IgD-negative memory B cell (primary cell): ENCODE data around the gene OR14A16. TPM values are rescaled to one million over a fixed set of nuclear protein-coding genes. Genes with fewer than 3 reads are reported as not detected.

Experiments used
- H3K27ac Mint-ChIP-seq, 3 donors: one replicate each; pipeline ENCODE4 v1.8.0; 2020 to 2022; ENCODE audit warnings: mild to moderate bottlenecking in 3 of 3, mixed read lengths in 3 of 3, moderate library complexity in 1 of 3
- H3K27me3 Mint-ChIP-seq: one replicate; pipeline ENCODE4 v1.8.0; 2021; ENCODE audit warnings: mixed read lengths
- H3K36me3 Mint-ChIP-seq: one replicate; pipeline ENCODE4 v1.8.0; 2020; ENCODE audit warnings: mild to moderate bottlenecking, mixed read lengths
- H3K4me1 Mint-ChIP-seq, 3 donors: one replicate each; pipeline ENCODE4 v1.8.0; 2020 to 2022; ENCODE audit warnings: mixed read lengths in 3 of 3, mild to moderate bottlenecking in 1 of 3
- H3K4me3 Mint-ChIP-seq, 4 donors: one replicate each; pipeline ENCODE4 v1.8.0; 2020 to 2022; ENCODE audit warnings: mild to moderate bottlenecking in 4 of 4, mixed read lengths in 4 of 4, moderate library complexity in 3 of 4
- H3K9me3 Mint-ChIP-seq, 3 donors: one replicate each; pipeline ENCODE4 v1.8.0; 2020 to 2021; ENCODE audit warnings: mixed read lengths in 3 of 3, mild to moderate bottlenecking in 1 of 3
- polyA plus RNA-seq: library from polyadenylated mRNA; unstranded; fragments of 300-500 nt; fragmentation: Illumina TruSeq; gene quantifications from one replicate; pipeline ENCODE4 v1.2.3, GENCODE V29; 2021

The OR14A16 gene
- polyA plus RNA-seq = not detected

- H3K27me3 Mint-ChIP-seq = no peaks in the 10 kb centered on the region
- H3K9me3 Mint-ChIP-seq = peaks cover 0 to 3% (median 0%) of the 10 kb centered on the region in 3 donors
- no peaks in the 10 kb centered on the region for H3K36me3 Mint-ChIP-seq
- H3K4me1 Mint-ChIP-seq = peaks cover 4 to 10% (median 10%) of the 10 kb centered on the region in 3 donors
- peak within 1 kb of the TSS in 1 of 4 donors; percentile 59 for H3K4me3 Mint-ChIP-seq
- H3K27ac Mint-ChIP-seq = peak within 1 kb of the TSS in 1 of 3 donors; percentile 29
Observed at GRCh38 chr1:247824023-247824422, at the start of gene OR14A16. OR14A16 (minus strand) TSS chr1:247824119; CDS start chr1:247815729, 8,390 bp downstream.

GRCh38 chr1:247865416-247865815 is 41.5 kb upstream of the OR14A16 start:
- Mint-ChIP-seq H3K9me3 (peaks cover 0 to 5% (median 0%) of the 10 kb centered on the region in 3 donors), H3K4me3 (no peak overlapping the region), H3K4me1 (no peaks in the 10 kb centered on the region), H3K27ac (no peak overlapping the region), H3K27me3 (peaks cover 8% of the 10 kb centered on the region), H3K36me3 (no peaks in the 10 kb centered on the region)

GRCh38 chr1:247864644-247865043 is 40.7 kb upstream of the OR14A16 start:
- H3K9me3 Mint-ChIP-seq = peaks cover 0 to 2% (median 0%) of the 10 kb centered on the region in 3 donors
- no peaks in the 10 kb centered on the region for H3K36me3 Mint-ChIP-seq
- H3K4me1 Mint-ChIP-seq = no peaks in the 10 kb centered on the region
- H3K4me3 Mint-ChIP-seq = no peak overlapping the region
- no peak overlapping the region for H3K27ac Mint-ChIP-seq
- H3K27me3 Mint-ChIP-seq = peaks cover 10% of the 10 kb centered on the region

- no peak overlapping the region for H3K4me3 Mint-ChIP-seq
- peaks cover 22% of the 10 kb centered on the region for H3K27me3 Mint-ChIP-seq
- H3K36me3 Mint-ChIP-seq = no peaks in the 10 kb centered on the region
- no peak overlapping the region for H3K27ac Mint-ChIP-seq
- no peaks in the 10 kb centered on the region for H3K9me3 Mint-ChIP-seq
- peaks cover 3 to 5% (median 5%) of the 10 kb centered on the region in 3 donors for H3K4me1 Mint-ChIP-seq
Observed at GRCh38 chr1:247862756-247863155, 38.8 kb upstream of the OR14A16 start.

- peaks cover 0 to 9% (median 2%) of the 10 kb centered on the region in 3 donors for H3K9me3 Mint-ChIP-seq
- H3K27ac Mint-ChIP-seq = no peak overlapping the region
- no peaks in the 10 kb centered on the region for H3K36me3 Mint-ChIP-seq
- peaks cover 37% of the 10 kb centered on the region for H3K27me3 Mint-ChIP-seq
- peak overlapping the region; percentile 48 to 92 (median 76) for H3K4me3 Mint-ChIP-seq
- H3K4me1 Mint-ChIP-seq = peaks cover 6 to 10% (median 7%) of the 10 kb centered on the region in 3 donors
Observed at GRCh38 chr1:247857985-247858619, 34.2 kb upstream of the OR14A16 start.

GRCh38 chr1:247857069-247857984 is 33.4 kb upstream of the OR14A16 start, which contains the start of gene TRIM58:
TRIM58 (plus strand) TSS chr1:247857187; CDS start chr1:247857247, 60 bp downstream.
- Mint-ChIP-seq H3K9me3 (peaks cover 0 to 9% (median 2%) of the 10 kb centered on the region in 3 donors), H3K36me3 (no peaks in the 10 kb centered on the region), H3K27me3 (peaks cover 38% of the 10 kb centered on the region), H3K4me1 (peaks cover 6 to 10% (median 7%) of the 10 kb centered on the region in 3 donors), H3K27ac (no peak within 1 kb of the TSS), H3K4me3 (peak within 1 kb of the TSS; percentile 48 to 92 (median 76))

- peaks cover 7 to 10% (median 8%) of the 10 kb centered on the region in 3 donors for H3K4me1 Mint-ChIP-seq
- H3K4me3 Mint-ChIP-seq = peak overlapping the region in 3 of 4 donors; percentile 6 to 41 (median 19)
- H3K27ac Mint-ChIP-seq = no peak overlapping the region
- peaks cover 0 to 12% (median 2%) of the 10 kb centered on the region in 3 donors for H3K9me3 Mint-ChIP-seq
- H3K36me3 Mint-ChIP-seq = no peaks in the 10 kb centered on the region
- peaks cover 40% of the 10 kb centered on the region for H3K27me3 Mint-ChIP-seq
Observed at GRCh38 chr1:247855911-247856310, 32.0 kb upstream of the OR14A16 start.

- Mint-ChIP-seq H3K9me3 (peaks cover 0 to 12% (median 2%) of the 10 kb centered on the region in 3 donors), H3K27me3 (peaks cover 35% of the 10 kb centered on the region), H3K27ac (no peak overlapping the region)
Observed at GRCh38 chr1:247854899-247855545, 31.1 kb upstream of the OR14A16 start.

GRCh38 chr1:247849616-247850015 is 25.7 kb upstream of the OR14A16 start:
- Mint-ChIP-seq H3K9me3 (peaks cover 0 to 12% (median 2%) of the 10 kb centered on the region in 3 donors), H3K4me3 (no peak overlapping the region), H3K36me3 (no peaks in the 10 kb centered on the region), H3K27ac (no peak overlapping the region), H3K4me1 (peaks cover 0 to 2% (median 0%) of the 10 kb centered on the region in 3 donors), H3K27me3 (peaks cover 10% of the 10 kb centered on the region)

More at GRCh38 chr1:247854899-247855545, 31.1 kb upstream of the OR14A16 start:
- no peaks in the 10 kb centered on the region for H3K36me3 Mint-ChIP-seq
- peaks cover 7 to 10% (median 8%) of the 10 kb centered on the region in 3 donors for H3K4me1 Mint-ChIP-seq
- H3K4me3 Mint-ChIP-seq = peak overlapping the region in 1 of 4 donors; percentile 22

- H3K9me3 Mint-ChIP-seq = peaks cover 0 to 6% (median 0%) of the 10 kb centered on the region in 3 donors
- peaks cover 10% of the 10 kb centered on the region for H3K27me3 Mint-ChIP-seq
- H3K4me3 Mint-ChIP-seq = no peak overlapping the region
- no peaks in the 10 kb centered on the region for H3K36me3 Mint-ChIP-seq
- H3K27ac Mint-ChIP-seq = no peak overlapping the region
- H3K4me1 Mint-ChIP-seq = peaks cover 0 to 2% (median 0%) of the 10 kb centered on the region in 3 donors
Observed at GRCh38 chr1:247848346-247848745, 24.4 kb upstream of the OR14A16 start.

GRCh38 chr1:247845693-247846017 is 21.7 kb upstream of the OR14A16 start:
- Mint-ChIP-seq H3K36me3 (no peaks in the 10 kb centered on the region), H3K4me1 (no peaks in the 10 kb centered on the region), H3K27me3 (peaks cover 2% of the 10 kb centered on the region), H3K9me3 (no peaks in the 10 kb centered on the region), H3K4me3 (no peak overlapping the region), H3K27ac (no peak overlapping the region)

GRCh38 chr1:247845011-247845692 is 21.2 kb upstream of the OR14A16 start:
- no peaks in the 10 kb centered on the region for H3K4me1 Mint-ChIP-seq
- H3K27ac Mint-ChIP-seq = no peak overlapping the region
- no peak overlapping the region for H3K4me3 Mint-ChIP-seq
- no peaks in the 10 kb centered on the region for H3K9me3 Mint-ChIP-seq
- H3K27me3 Mint-ChIP-seq = no peaks in the 10 kb centered on the region
- no peaks in the 10 kb centered on the region for H3K36me3 Mint-ChIP-seq

- no peaks in the 10 kb centered on the region for H3K36me3 Mint-ChIP-seq
- no peak overlapping the region for H3K4me3 Mint-ChIP-seq
- H3K4me1 Mint-ChIP-seq = peaks cover 0 to 2% (median 0%) of the 10 kb centered on the region in 3 donors
- H3K27ac Mint-ChIP-seq = no peak overlapping the region
- H3K9me3 Mint-ChIP-seq = peaks cover 0 to 1% (median 0%) of the 10 kb centered on the region in 3 donors
- no peaks in the 10 kb centered on the region for H3K27me3 Mint-ChIP-seq
Observed at GRCh38 chr1:247843411-247843810, 19.5 kb upstream of the OR14A16 start.

- Mint-ChIP-seq H3K36me3 (no peaks in the 10 kb centered on the region), H3K4me3 (no peak within 1 kb of the TSS), H3K27ac (no peak within 1 kb of the TSS), H3K9me3 (peaks cover 0 to 1% (median 0%) of the 10 kb centered on the region in 3 donors), H3K27me3 (no peaks in the 10 kb centered on the region), H3K4me1 (peaks cover 0 to 2% (median 0%) of the 10 kb centered on the region in 3 donors)
Observed at GRCh38 chr1:247841796-247842195, 17.9 kb upstream of the OR14A16 start, which contains the start of gene OR11L1. OR11L1 (minus strand) TSS chr1:247841896; CDS start chr1:247841896, 0 bp downstream.
